Activated B cell treated with CpG ODN at 0.5 μM for 24 hours (primary cell): ENCODE results near the gene DPP10. TPM values are rescaled to one million over a fixed set of nuclear protein-coding genes. Genes with fewer than 3 reads are reported as not detected.
"Not testable (repeated sequence)": the region's sequence is repeated elsewhere in the genome, so short reads cannot be mapped to it uniquely, and the experiment has no call there.

ENCODE experiments used
- ATAC-seq: fragments of 200-7000 bp; cut with Tn5 transposase; one replicate; pipeline ENCODE4 v1.10.0; 2021; ENCODE audit warnings: low read depth, mild to moderate bottlenecking, moderate library complexity
- CTCF ChIA-PET: fragments of 350-600 bp; sonication (Branson Sonifier 250); formaldehyde crosslinking; loops from one replicate; lab custom pipeline; 2021; ENCODE audit warnings: antibody characterized with exemption; lab: Charles Lee
- POLR2A ChIA-PET: fragments of 350-600 bp; sonication (Branson Sonifier 250); formaldehyde crosslinking; loops from one replicate; lab custom pipeline; 2021; ENCODE audit warnings: antibody characterized with exemption; lab: Charles Lee
- DNase-seq: peaks from one replicate; pipeline ENCODE4 v3.0.0; 2022
- H3K27ac Mint-ChIP-seq: one replicate; pipeline ENCODE4 v1.8.0; 2020; ENCODE audit warnings: mixed read lengths
- H3K27me3 Mint-ChIP-seq: one replicate; pipeline ENCODE4 v1.8.0; 2021; ENCODE audit warnings: mixed read lengths
- H3K36me3 Mint-ChIP-seq: one replicate; pipeline ENCODE4 v1.8.0; 2021; ENCODE audit warnings: low read depth, mixed read lengths
- H3K4me1 Mint-ChIP-seq: one replicate; pipeline ENCODE4 v1.8.0; 2021; ENCODE audit warnings: mixed read lengths
- H3K4me3 Mint-ChIP-seq: one replicate; pipeline ENCODE4 v1.8.0; 2020; ENCODE audit warnings: mild to moderate bottlenecking, mixed read lengths
- H3K9me3 Mint-ChIP-seq: one replicate; pipeline ENCODE4 v1.8.0; 2020; ENCODE audit warnings: mixed read lengths
- intact Hi-C: fragments of 100-400 bp; cut with micrococcal nuclease; formaldehyde crosslinking; loops from one replicate; pipeline ENCODE4 v1.15.1; 2024
- total RNA-seq: library from RNA; stranded (reverse); gene quantifications from 2 replicates; pipeline ENCODE4 v1.2.3, GENCODE V29; 2022
- TF ChIP-seq, protein P1 (sequence below): fragments of 200-600 bp; IDR thresholded peaks from one replicate; pipeline ENCODE4 v1.8.0; 2022; ENCODE audit warnings: antibody characterized with exemption, mild to moderate bottlenecking

Gene DPP10
- total RNA-seq, 1 donor from 2014 or later: not detected

DNA sequence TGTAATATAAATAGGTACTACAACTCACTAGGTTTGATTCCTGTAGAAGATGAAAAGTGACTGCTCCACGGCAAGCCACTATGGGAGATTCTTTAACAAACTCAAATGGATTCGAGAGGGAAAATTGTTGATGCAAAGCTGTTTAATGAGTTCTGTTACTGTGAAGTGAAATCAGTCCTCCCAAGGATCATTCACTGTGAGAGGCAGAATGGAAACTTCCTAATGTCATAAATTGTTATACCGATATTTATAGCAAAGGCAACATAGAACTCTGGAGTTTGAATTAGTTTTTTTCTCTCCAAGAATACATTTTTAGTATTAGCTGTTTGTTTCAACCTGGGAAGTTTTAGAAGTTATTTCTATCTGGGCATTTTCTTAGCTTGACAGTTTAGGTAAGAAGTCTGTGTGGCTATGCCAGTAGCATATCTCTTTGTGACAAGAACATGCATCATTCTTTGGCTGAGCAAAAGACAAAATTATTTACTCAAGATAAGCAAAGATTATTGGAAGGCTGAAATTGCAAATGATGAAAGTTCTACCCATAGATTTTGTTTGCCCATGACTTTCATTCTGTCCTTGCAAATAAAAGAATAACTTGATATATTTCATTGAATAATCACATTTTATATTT is 979.7 kb downstream of the DPP10 start:
- TF ChIP-seq, protein P1, sequence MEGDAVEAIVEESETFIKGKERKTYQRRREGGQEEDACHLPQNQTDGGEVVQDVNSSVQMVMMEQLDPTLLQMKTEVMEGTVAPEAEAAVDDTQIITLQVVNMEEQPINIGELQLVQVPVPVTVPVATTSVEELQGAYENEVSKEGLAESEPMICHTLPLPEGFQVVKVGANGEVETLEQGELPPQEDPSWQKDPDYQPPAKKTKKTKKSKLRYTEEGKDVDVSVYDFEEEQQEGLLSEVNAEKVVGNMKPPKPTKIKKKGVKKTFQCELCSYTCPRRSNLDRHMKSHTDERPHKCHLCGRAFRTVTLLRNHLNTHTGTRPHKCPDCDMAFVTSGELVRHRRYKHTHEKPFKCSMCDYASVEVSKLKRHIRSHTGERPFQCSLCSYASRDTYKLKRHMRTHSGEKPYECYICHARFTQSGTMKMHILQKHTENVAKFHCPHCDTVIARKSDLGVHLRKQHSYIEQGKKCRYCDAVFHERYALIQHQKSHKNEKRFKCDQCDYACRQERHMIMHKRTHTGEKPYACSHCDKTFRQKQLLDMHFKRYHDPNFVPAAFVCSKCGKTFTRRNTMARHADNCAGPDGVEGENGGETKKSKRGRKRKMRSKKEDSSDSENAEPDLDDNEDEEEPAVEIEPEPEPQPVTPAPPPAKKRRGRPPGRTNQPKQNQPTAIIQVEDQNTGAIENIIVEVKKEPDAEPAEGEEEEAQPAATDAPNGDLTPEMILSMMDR: no peak
- H3K9me3 Mint-ChIP-seq: peaks cover 9% of the 10 kb centered on the region
- no peak for DNase-seq
- CTCF ChIA-PET: no interaction called here
- H3K4me3 Mint-ChIP-seq: no peak overlapping the region
- no peak overlapping the region for H3K27ac Mint-ChIP-seq
- POLR2A ChIA-PET: no interaction called here
- no peaks in the 10 kb centered on the region for H3K36me3 Mint-ChIP-seq
- H3K4me1 Mint-ChIP-seq: no peaks in the 10 kb centered on the region
- intact Hi-C loops: no loop called here
- no peak for ATAC-seq
- H3K27me3 Mint-ChIP-seq: no peaks in the 10 kb centered on the region

DNA sequence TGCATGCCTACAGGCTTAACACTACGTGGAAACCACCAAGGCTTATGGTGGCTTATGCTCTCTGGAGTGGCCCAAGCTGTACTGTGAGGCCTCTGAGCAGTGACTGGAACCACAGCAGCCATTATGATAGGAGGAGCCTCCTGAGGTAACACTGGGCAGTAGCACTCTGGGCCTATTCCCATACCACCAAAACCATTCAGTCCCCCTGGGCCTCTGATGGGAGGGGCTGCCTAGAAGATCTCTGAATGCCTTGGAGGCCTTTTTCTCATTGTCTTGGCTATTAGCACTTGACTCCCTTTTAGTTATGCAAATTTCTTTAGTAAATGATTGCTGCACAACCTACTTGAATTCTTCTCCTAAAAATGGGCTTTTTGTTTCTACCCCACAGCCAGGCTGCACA is 985.0 kb downstream of the DPP10 start:
- ChIA-PET CTCF (no interaction called here), POLR2A (no interaction called here)
- no peak overlapping the region for H3K27ac Mint-ChIP-seq
- DNase-seq: no peak
- peaks cover 4% of the 10 kb centered on the region for H3K9me3 Mint-ChIP-seq
- no peaks in the 10 kb centered on the region for H3K4me1 Mint-ChIP-seq
- H3K27me3 Mint-ChIP-seq: no peaks in the 10 kb centered on the region
- H3K4me3 Mint-ChIP-seq: no peak overlapping the region
- TF ChIP-seq, protein P1: no peak
- H3K36me3 Mint-ChIP-seq: no peaks in the 10 kb centered on the region
- intact Hi-C loops: no loop called here
- ATAC-seq: no peak

DNA sequence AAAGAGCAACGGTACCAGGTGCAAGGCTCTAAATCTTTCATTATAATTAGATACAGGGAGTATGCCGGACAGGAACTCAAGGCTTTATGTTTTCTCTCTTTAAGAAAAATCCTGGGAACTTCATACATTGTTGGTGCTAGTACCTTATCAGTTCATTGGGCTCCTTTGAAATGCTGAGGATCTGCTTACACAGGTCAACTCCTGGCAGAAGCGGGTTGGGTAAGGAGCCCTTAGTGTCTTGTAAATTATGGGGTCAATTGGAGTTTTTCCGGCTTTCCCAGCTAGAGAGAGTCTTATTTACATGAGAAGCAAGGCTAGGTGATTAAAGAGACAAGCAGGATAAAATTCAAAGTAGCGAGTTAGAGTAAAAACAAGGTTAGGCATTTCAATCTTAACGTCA is 998.3 kb downstream of the DPP10 start:
- H3K4me1 Mint-ChIP-seq, DNase-seq, POLR2A ChIA-PET, CTCF ChIA-PET, H3K27me3 Mint-ChIP-seq, H3K4me3 Mint-ChIP-seq, H3K36me3 Mint-ChIP-seq, ATAC-seq, intact Hi-C loops, H3K27ac Mint-ChIP-seq: not testable (repeated sequence)
- peaks cover 11% of the 10 kb centered on the region for H3K9me3 Mint-ChIP-seq

DNA sequence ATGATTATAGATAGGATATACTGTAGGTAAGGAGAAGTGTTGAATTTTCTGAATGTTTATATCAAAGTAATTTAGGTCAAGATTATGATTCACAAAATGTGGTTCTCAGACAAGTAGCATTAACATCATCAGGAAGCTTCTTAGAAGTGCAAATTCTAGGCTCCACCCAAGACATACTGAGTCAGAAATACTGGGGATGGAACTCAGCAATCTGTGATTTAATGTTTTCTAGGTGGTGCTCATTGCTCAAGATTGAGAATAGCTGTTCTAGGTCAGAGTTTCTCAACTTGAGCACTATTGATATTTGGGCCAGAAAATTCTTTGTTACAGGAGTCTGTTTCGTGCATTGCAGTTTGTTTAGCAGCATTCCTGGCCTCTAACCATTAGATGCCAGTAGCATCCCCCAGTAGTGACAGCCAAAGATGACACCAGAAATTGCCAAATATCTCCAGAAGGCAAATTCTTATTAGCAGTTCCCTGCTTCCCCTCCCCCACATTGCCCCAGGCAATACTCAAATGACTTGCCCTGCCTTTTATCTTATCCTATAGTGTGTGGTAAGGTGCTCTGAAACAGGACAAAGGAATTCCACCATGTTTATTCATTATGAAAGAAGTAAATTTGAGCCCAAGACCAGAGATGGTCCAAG is 1001.2 kb downstream of the DPP10 start:
- ChIA-PET POLR2A (no interaction called here), CTCF (no interaction called here)
- Mint-ChIP-seq H3K4me1 (no peaks in the 10 kb centered on the region), H3K27me3 (no peaks in the 10 kb centered on the region), H3K36me3 (no peaks in the 10 kb centered on the region), H3K27ac (no peak overlapping the region), H3K4me3 (no peak overlapping the region), H3K9me3 (peaks cover 10% of the 10 kb centered on the region)
- intact Hi-C loops: no loop called here
- no peak for ATAC-seq
- DNase-seq: no peak
- TF ChIP-seq, protein P1: no peak

DNA sequence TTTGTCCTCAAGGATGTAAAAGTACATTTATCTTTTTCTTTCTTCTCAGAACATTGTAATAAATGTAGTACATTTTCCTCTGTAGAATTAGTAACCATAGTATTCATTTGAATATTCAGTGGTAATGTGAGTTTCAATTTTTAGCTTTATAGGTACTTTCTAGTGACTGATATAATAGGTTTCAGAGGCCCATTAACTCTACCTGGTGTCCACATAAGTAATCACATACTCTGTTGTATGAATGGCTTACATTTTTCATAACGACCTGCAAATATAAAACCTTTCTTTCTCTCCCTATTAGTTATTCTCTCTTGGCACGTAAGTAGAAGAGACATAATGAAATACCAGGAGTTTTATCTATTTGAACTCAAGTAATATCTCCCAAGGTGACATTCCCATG is 1017.6 kb downstream of the DPP10 start:
- no peak overlapping the region for H3K27ac Mint-ChIP-seq
- no peaks in the 10 kb centered on the region for H3K9me3 Mint-ChIP-seq
- no peaks in the 10 kb centered on the region for H3K27me3 Mint-ChIP-seq
- TF ChIP-seq, protein P1: no peak
- no peak for DNase-seq
- CTCF ChIA-PET: no interaction called here
- no peaks in the 10 kb centered on the region for H3K4me1 Mint-ChIP-seq
- no peaks in the 10 kb centered on the region for H3K36me3 Mint-ChIP-seq
- POLR2A ChIA-PET: no interaction called here
- no peak overlapping the region for H3K4me3 Mint-ChIP-seq
- no peak for ATAC-seq
- intact Hi-C loops: no loop called here
